ENCODE data around the gene PITRM1. TPM values are rescaled to one million over a fixed set of nuclear protein-coding genes. Genes with fewer than 3 reads are reported as not detected.

PITRM1 gene
- total RNA-seq, 1 experiment from 2014 or later: 34.6 TPM

DNA sequence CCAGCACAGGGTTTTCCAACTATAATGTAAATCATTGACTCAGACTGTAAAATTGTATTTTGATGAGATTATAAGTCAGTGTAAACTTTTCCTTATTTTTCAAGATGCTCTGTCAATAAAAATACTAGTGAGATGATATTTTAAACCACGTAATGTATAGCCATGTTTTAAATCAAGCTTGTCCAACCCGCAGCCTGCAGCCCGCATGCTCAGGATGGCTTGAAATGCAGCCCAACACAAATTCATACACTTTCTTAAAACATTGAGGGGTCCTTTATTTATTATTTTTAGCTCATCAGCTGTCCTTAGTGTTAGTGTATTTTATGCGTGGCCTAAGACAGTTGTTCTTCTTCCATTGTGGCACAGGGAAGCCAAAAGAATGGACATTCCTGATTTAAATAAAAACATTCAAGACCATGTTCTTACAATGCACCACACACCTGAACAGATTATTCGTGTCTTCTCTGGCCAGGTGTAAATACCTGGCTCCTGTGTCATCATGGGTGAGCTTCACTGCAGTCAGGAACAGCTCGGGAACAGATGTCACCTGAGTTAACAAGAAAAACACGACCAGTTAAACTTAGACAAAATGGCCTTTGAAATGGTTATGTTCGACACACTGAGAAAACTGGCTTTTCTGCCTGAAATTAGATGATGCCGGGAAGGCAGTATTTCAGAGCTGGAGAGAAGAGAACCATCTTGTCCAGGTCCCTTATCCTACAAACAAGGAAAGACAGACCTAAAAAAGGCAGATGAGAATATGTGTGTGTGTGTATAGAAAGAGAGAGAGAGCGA lies 5.9 kb downstream of the PITRM1 start:
- no peak for DNase-seq
- Histone ChIP-seq H3K4me3 (ENCODE audit: insufficient read depth, low read depth, low read length) (no peak overlapping the region), H3K36me3 (replicated peaks; ENCODE audit: control insufficient read depth, insufficient read depth, low read length) (peaks cover 8% of the 10 kb centered on the region), H3K27me3 (ENCODE audit: control insufficient read depth, insufficient read depth, low read length) (no peaks in the 10 kb centered on the region)

GRCh38 chr10:3165196-3165595 lies 7.4 kb downstream of the PITRM1 start:
- no peak overlapping the region for H3K4me3 ChIP-seq (ENCODE audit: insufficient read depth, low read depth, low read length)
- no peaks in the 10 kb centered on the region for H3K27me3 ChIP-seq (ENCODE audit: control insufficient read depth, insufficient read depth, low read length)
- no peak for DNase-seq
- peaks cover 8% of the 10 kb centered on the region for H3K36me3 ChIP-seq (replicated peaks; ENCODE audit: control insufficient read depth, insufficient read depth, low read length)

GRCh38 chr10:3163879-3164278 lies 8.7 kb downstream of the PITRM1 start:
- Histone ChIP-seq H3K27me3 (ENCODE audit: control insufficient read depth, insufficient read depth, low read length) (no peaks in the 10 kb centered on the region), H3K36me3 (replicated peaks; ENCODE audit: control insufficient read depth, insufficient read depth, low read length) (peaks cover 8% of the 10 kb centered on the region)

GRCh38 chr10:3162533-3162932 lies 10.0 kb downstream of the PITRM1 start:
- H3K36me3 ChIP-seq (replicated peaks; ENCODE audit: control insufficient read depth, insufficient read depth, low read length): peaks cover 9% of the 10 kb centered on the region
- DNase-seq: peak; percentile 85
- H3K4me3 ChIP-seq (ENCODE audit: insufficient read depth, low read depth, low read length): no peak overlapping the region
- H3K27me3 ChIP-seq (ENCODE audit: control insufficient read depth, insufficient read depth, low read length): no peaks in the 10 kb centered on the region

More at GRCh38 chr10:3163879-3164278, 8.7 kb downstream of the PITRM1 start:
- DNase-seq: no peak
- no peak overlapping the region for H3K4me3 ChIP-seq (ENCODE audit: insufficient read depth, low read depth, low read length)

- Histone ChIP-seq H3K27me3 (ENCODE audit: control insufficient read depth, insufficient read depth, low read length) (no peaks in the 10 kb centered on the region), H3K4me3 (ENCODE audit: insufficient read depth, low read depth, low read length) (no peak overlapping the region), H3K36me3 (replicated peaks; ENCODE audit: control insufficient read depth, insufficient read depth, low read length) (peaks cover 8% of the 10 kb centered on the region)
- no peak for DNase-seq
These were observed 13.4 kb downstream of the PITRM1 start for GRCh38 chr10:3159152-3159551.

DNA sequence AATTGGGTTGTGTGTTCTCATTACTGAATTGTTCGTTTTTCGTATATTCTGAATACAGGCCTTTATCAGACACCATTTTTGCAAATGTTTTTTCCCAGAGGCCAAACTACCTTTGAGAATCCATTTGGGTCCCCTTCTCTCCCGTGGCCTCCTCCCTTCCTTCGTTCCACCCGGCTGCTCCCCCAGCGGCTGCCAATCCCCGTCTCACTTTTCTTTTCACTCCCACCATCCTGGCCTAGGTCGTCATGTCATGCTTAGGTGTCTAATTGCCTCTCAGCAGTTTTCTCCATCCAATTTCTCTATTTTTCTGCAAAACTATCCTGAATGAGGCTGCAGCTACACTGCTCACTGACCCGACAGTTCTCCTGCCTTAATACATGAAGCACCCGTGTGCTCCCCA lies 17.9 kb downstream of the PITRM1 start:
- peaks cover 10% of the 10 kb centered on the region for H3K36me3 ChIP-seq (replicated peaks; ENCODE audit: control insufficient read depth, insufficient read depth, low read length)
- no peak for DNase-seq
- no peak overlapping the region for H3K4me3 ChIP-seq (ENCODE audit: insufficient read depth, low read depth, low read length)
- H3K27me3 ChIP-seq (ENCODE audit: control insufficient read depth, insufficient read depth, low read length): no peaks in the 10 kb centered on the region

DNA sequence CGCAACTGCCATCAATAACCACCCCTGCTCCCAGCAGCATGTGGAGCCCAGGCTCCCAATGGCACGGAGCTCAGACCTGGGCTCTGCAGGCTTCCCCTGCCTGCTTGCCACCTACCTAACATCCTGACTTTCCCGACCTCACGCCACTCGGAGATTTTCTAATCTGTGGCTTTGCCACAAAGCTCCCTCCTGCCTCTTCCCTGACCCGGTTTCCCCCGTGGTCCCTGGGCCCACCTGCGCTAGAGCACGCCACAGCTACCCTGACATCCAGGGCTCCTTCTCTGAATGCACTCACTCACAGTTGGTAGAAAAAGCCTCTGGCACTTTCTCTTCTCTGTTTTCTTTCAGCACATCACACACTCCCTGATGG lies 20.0 kb downstream of the PITRM1 start:
- no peak overlapping the region for H3K4me3 ChIP-seq (ENCODE audit: insufficient read depth, low read depth, low read length)
- peaks cover 14% of the 10 kb centered on the region for H3K36me3 ChIP-seq (replicated peaks; ENCODE audit: control insufficient read depth, insufficient read depth, low read length)
- DNase-seq: no peak
- H3K27me3 ChIP-seq (ENCODE audit: control insufficient read depth, insufficient read depth, low read length): no peaks in the 10 kb centered on the region

DNA sequence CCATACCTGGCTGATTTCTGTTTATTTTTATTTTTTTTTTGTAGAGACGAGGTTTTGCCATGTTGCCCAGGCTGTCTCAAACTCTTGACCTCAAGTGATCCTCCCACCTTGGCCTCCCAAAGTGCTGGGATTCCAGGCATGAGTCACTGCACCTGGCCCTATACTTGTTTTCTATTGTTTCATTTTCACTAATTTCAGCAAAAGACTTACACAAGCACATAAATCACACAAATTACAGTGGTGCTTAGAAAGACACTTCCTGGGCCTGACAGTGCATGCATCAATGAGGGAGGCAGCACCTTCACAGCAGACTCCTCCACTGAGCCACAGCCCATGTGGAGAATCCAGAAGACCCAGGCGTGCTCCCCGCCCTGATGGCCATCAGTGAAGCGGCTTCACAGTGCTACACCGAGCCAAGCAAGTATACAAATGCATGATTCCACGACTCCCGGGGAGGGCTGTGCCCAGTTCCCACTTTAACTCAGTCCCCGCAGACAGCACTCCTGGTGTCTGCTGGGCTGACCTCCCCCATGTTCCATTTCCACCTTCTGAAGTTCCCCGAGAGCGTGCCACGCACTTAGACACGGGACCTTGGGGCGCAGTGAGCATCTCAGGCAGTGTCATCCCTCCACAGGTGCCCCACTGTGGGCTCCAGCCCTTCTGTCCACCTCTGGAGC lies 20.6 kb downstream of the PITRM1 start:
- no peak for DNase-seq
- no peak overlapping the region for H3K4me3 ChIP-seq (ENCODE audit: insufficient read depth, low read depth, low read length)
- H3K36me3 ChIP-seq (replicated peaks; ENCODE audit: control insufficient read depth, insufficient read depth, low read length): peaks cover 16% of the 10 kb centered on the region
- no peaks in the 10 kb centered on the region for H3K27me3 ChIP-seq (ENCODE audit: control insufficient read depth, insufficient read depth, low read length)

DNA sequence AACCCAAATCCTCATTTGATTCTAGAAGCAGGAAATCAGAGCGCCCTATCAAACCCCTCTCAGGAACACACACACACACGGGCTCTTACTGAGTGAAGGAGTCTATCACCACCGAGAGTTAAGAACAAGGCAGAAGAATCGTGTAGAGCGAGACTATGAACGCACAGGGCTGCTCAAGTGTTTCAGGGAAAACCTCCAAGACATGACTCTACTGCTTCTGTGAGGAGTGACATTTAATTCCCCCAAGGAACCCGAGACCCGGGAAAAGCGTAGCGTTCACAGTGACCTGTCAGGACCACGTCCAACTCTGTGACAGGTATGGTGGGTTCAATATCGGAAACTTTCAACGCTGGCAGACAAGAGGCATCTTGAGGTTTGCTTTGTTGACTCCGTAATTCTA lies 21.6 kb downstream of the PITRM1 start:
- H3K36me3 ChIP-seq (replicated peaks; ENCODE audit: control insufficient read depth, insufficient read depth, low read length): peaks cover 16% of the 10 kb centered on the region
- no peaks in the 10 kb centered on the region for H3K27me3 ChIP-seq (ENCODE audit: control insufficient read depth, insufficient read depth, low read length)
- no peak for DNase-seq
- H3K4me3 ChIP-seq (ENCODE audit: insufficient read depth, low read depth, low read length): no peak overlapping the region

GRCh38 chr10:3150366-3150765 lies 22.2 kb downstream of the PITRM1 start:
- no peak for DNase-seq
- H3K36me3 ChIP-seq (replicated peaks; ENCODE audit: control insufficient read depth, insufficient read depth, low read length): peaks cover 15% of the 10 kb centered on the region
- no peaks in the 10 kb centered on the region for H3K27me3 ChIP-seq (ENCODE audit: control insufficient read depth, insufficient read depth, low read length)
- no peak overlapping the region for H3K4me3 ChIP-seq (ENCODE audit: insufficient read depth, low read depth, low read length)

- no peaks in the 10 kb centered on the region for H3K27me3 ChIP-seq (ENCODE audit: control insufficient read depth, insufficient read depth, low read length)
- no peak overlapping the region for H3K4me3 ChIP-seq (ENCODE audit: insufficient read depth, low read depth, low read length)
- peaks cover 17% of the 10 kb centered on the region for H3K36me3 ChIP-seq (replicated peaks; ENCODE audit: control insufficient read depth, insufficient read depth, low read length)
- DNase-seq: no peak
These were observed 22.7 kb downstream of the PITRM1 start for GRCh38 chr10:3149918-3150317.

GRCh38 chr10:3148994-3149393 lies 23.6 kb downstream of the PITRM1 start:
- no peaks in the 10 kb centered on the region for H3K27me3 ChIP-seq (ENCODE audit: control insufficient read depth, insufficient read depth, low read length)
- H3K36me3 ChIP-seq (replicated peaks; ENCODE audit: control insufficient read depth, insufficient read depth, low read length): peaks cover 18% of the 10 kb centered on the region
- no peak for DNase-seq
- H3K4me3 ChIP-seq (ENCODE audit: insufficient read depth, low read depth, low read length): no peak overlapping the region

DNA sequence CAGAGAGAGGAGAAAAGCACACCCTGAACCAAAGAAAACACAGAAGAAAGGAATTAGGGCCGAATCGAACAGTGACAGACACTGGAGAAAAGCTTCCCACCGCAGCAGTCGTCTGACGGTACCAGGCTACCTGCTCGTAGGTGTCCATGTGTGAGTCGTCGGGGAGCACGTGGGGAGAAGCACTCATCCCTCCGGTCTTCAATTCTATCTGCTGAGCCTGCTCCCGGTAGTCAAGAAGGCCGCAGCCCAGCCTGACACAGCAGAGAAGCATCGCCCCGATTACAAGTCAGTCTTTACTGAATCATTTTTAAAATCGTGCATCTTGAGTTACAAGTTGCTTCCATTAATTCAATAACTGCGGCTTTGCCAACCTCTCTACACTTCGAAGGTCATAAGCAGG lies 24.5 kb downstream of the PITRM1 start:
- no peak for DNase-seq
- no peaks in the 10 kb centered on the region for H3K27me3 ChIP-seq (ENCODE audit: control insufficient read depth, insufficient read depth, low read length)
- H3K4me3 ChIP-seq (ENCODE audit: insufficient read depth, low read depth, low read length): no peak overlapping the region
- peaks cover 17% of the 10 kb centered on the region for H3K36me3 ChIP-seq (replicated peaks; ENCODE audit: control insufficient read depth, insufficient read depth, low read length)

GRCh38 chr10:3147117-3147820 lies 25.3 kb downstream of the PITRM1 start:
- peaks cover 17% of the 10 kb centered on the region for H3K36me3 ChIP-seq (replicated peaks; ENCODE audit: control insufficient read depth, insufficient read depth, low read length)
- no peak for DNase-seq
- H3K4me3 ChIP-seq (ENCODE audit: insufficient read depth, low read depth, low read length): no peak overlapping the region

GRCh38 chr10:3146289-3146688 lies 26.3 kb downstream of the PITRM1 start:
- no peak for DNase-seq
- Histone ChIP-seq H3K36me3 (replicated peaks; ENCODE audit: control insufficient read depth, insufficient read depth, low read length) (peaks cover 17% of the 10 kb centered on the region), H3K27me3 (ENCODE audit: control insufficient read depth, insufficient read depth, low read length) (no peaks in the 10 kb centered on the region), H3K4me3 (ENCODE audit: insufficient read depth, low read depth, low read length) (no peak overlapping the region)

More at GRCh38 chr10:3147117-3147820, 25.3 kb downstream of the PITRM1 start:
- H3K27me3 ChIP-seq (ENCODE audit: control insufficient read depth, insufficient read depth, low read length): no peaks in the 10 kb centered on the region
